22Rv1 (cell line): Measurements from ENCODE around the gene ABCA6.

Experiments
- ZFX ChIP-seq: fragments of 450-650 bp; IDR thresholded peaks from 2 replicates; pipeline ENCODE4 v1.6.1; 2017; ENCODE audit warnings: antibody characterized with exemption, borderline replicate concordance
- TF ChIP-seq, protein P1 (sequence below): fragments of 450-650 bp; IDR thresholded peaks from 2 replicates; pipeline ENCODE4 v1.5.1; 2017; ENCODE audit warnings: mild to moderate bottlenecking

DNA sequence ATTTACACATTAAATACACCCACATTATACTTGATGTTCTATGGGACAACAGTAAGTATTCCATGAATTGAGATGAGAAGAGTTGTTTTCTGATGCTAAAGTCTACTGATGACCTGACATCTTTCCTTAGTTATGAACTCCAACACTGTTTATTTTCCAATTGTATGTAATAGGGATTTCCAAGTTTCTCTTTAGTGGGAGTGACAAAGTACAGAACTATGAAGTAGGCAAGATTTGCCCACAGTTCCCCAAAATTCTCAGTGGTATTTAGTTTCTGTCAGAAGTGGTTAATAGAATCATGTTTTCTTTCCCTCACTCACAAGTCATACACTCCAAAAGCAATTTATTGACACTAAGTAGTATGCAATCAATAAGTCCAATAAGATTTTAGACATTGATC, 22.5 kb upstream of the ABCA6 start:
- TF ChIP-seq, protein P1, sequence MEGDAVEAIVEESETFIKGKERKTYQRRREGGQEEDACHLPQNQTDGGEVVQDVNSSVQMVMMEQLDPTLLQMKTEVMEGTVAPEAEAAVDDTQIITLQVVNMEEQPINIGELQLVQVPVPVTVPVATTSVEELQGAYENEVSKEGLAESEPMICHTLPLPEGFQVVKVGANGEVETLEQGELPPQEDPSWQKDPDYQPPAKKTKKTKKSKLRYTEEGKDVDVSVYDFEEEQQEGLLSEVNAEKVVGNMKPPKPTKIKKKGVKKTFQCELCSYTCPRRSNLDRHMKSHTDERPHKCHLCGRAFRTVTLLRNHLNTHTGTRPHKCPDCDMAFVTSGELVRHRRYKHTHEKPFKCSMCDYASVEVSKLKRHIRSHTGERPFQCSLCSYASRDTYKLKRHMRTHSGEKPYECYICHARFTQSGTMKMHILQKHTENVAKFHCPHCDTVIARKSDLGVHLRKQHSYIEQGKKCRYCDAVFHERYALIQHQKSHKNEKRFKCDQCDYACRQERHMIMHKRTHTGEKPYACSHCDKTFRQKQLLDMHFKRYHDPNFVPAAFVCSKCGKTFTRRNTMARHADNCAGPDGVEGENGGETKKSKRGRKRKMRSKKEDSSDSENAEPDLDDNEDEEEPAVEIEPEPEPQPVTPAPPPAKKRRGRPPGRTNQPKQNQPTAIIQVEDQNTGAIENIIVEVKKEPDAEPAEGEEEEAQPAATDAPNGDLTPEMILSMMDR: no peak
- no peak for TF ChIP-seq ZFX
